IMR-90 (cell line): Measurements from ENCODE around the gene LRRC18. TPM values are rescaled to one million over a fixed set of nuclear protein-coding genes. Genes with fewer than 3 reads are reported as not detected.

ENCODE experiments used
- ATAC-seq: fragments of 200-7000 bp; cut with Tn5 transposase; 2 replicates; pipeline ENCODE4 v1.9.1; 2020; ENCODE audit warnings: low read depth, mild to moderate bottlenecking, moderate library complexity
- BruUV-seq: library from RNA; stranded (reverse); fragments of 400-500 nt; replicated peaks from 2 replicates; lab custom pipeline; 2021; lab: Mats Ljungman, UMichigan
- CTCF ChIA-PET: fragments of 300-600 bp; formaldehyde crosslinking; extraction: SDS; loops from one replicate; lab custom pipeline; 2021; ENCODE audit warnings: antibody characterized with exemption; lab: Yijun Ruan, JAX
- POLR2A ChIA-PET: fragments of 300-600 bp; sonication (Branson Sonifier 250); formaldehyde crosslinking; loops from one replicate; lab custom pipeline; 2022; ENCODE audit warnings: antibody characterized with exemption; ENCODE audit not compliant: unreplicated experiment; lab: Charles Lee
- DNase-seq: peaks from one replicate; pipeline ENCODE4 v3.0.0; 2013
- H2AFZ ChIP-seq: replicated peaks from 2 replicates; pipeline ENCODE3; 2013; ENCODE audit warnings: low read length, mild to moderate bottlenecking; ENCODE audit not compliant: poor library complexity
- H2AK5ac ChIP-seq: 2 replicates; pipeline ENCODE4 v1.6.1; 2013; ENCODE audit warnings: low read depth, low read length, inconsistent platforms
- H2AK9ac ChIP-seq: replicated peaks from 2 replicates; pipeline ENCODE3; 2013; ENCODE audit warnings: mild to moderate bottlenecking, low read depth, low read length, moderate library complexity; ENCODE audit not compliant: poor library complexity
- H2BK120ac ChIP-seq: 2 replicates; pipeline ENCODE4 v1.6.1; 2013; ENCODE audit warnings: low read depth, low read length, inconsistent platforms
- H2BK15ac ChIP-seq: 3 replicates; pipeline ENCODE4 v1.6.1; 2013; ENCODE audit warnings: low read depth, low read length, inconsistent platforms
- H2BK20ac ChIP-seq: 2 replicates; pipeline ENCODE4 v1.6.1; 2013; ENCODE audit warnings: low read depth, mild to moderate bottlenecking, inconsistent platforms, low read length, moderate library complexity
- H2BK5ac ChIP-seq: 2 replicates; pipeline ENCODE4 v1.6.1; 2013; ENCODE audit warnings: mild to moderate bottlenecking, low read depth, low read length, inconsistent platforms; ENCODE audit not compliant: poor library complexity, severe bottlenecking
- H3K14ac ChIP-seq: replicated peaks from 2 replicates; pipeline ENCODE4 v1.6.1; 2013; ENCODE audit warnings: low read depth, low read length, inconsistent platforms
- H3K18ac ChIP-seq: 2 replicates; pipeline ENCODE4 v1.6.1; 2013; ENCODE audit warnings: low read depth, low read length, control low read depth
- H3K23ac ChIP-seq: 2 replicates; pipeline ENCODE4 v1.6.1; 2013; ENCODE audit warnings: low read depth, low read length, inconsistent platforms
- H3K27ac ChIP-seq: 2 replicates; pipeline ENCODE4 v1.5.1; 2013; ENCODE audit warnings: mild to moderate bottlenecking, control low read depth, low read length; ENCODE audit not compliant: insufficient read depth
- H3K27me3 ChIP-seq: 2 replicates; pipeline ENCODE4 v1.6.1; 2013; ENCODE audit warnings: low read length; ENCODE audit not compliant: control insufficient read depth, insufficient read depth
- H3K36me3 ChIP-seq: 2 replicates; pipeline ENCODE4 v1.6.1; 2013; ENCODE audit warnings: low read length, mixed read lengths; ENCODE audit not compliant: control insufficient read depth, insufficient read depth
- H3K4ac ChIP-seq: 2 replicates; pipeline ENCODE4 v1.6.1; 2013; ENCODE audit warnings: low read depth, low read length, inconsistent platforms
- H3K4me1 ChIP-seq: 2 replicates; pipeline ENCODE4 v1.6.1; 2013; ENCODE audit warnings: low read length, mixed read lengths; ENCODE audit not compliant: control insufficient read depth, insufficient read depth
- H3K4me2 ChIP-seq: 2 replicates; pipeline ENCODE4 v1.6.1; 2013; ENCODE audit warnings: low read depth, mild to moderate bottlenecking, control low read depth, low read length, moderate library complexity
- H3K4me3 ChIP-seq: 2 replicates; pipeline ENCODE4 v1.5.1; 2013; ENCODE audit warnings: low read depth, mild to moderate bottlenecking, control low read depth, low read length, moderate library complexity; ENCODE audit not compliant: insufficient read depth
- H3K56ac ChIP-seq: 2 replicates; pipeline ENCODE4 v1.6.1; 2013; ENCODE audit warnings: low read length, inconsistent platforms; ENCODE audit not compliant: insufficient read depth; ENCODE audit errors: extremely low read depth
- H3K79me1 ChIP-seq, 2 experiments: 2 replicates each; pipeline ENCODE4 v1.6.1; 2013; ENCODE audit warnings: low read length in 2 of 2, inconsistent platforms in 1 of 2, low read depth in 1 of 2
- H3K9ac ChIP-seq: 2 replicates; pipeline ENCODE4 v1.6.1; 2013; ENCODE audit warnings: low read depth, low read length, control low read depth
- H3K9me1 ChIP-seq: 2 replicates; pipeline ENCODE4 v1.6.1; 2013; ENCODE audit warnings: low read length, inconsistent platforms; ENCODE audit not compliant: insufficient read depth
- H3K9me3 ChIP-seq: 2 replicates; pipeline ENCODE4 v1.6.1; 2013; ENCODE audit warnings: low read length; ENCODE audit not compliant: control insufficient read depth, insufficient read depth
- H4K20me1 ChIP-seq: 2 replicates; pipeline ENCODE4 v1.6.1; 2013; ENCODE audit warnings: low read length, inconsistent platforms; ENCODE audit not compliant: insufficient read depth
- H4K5ac ChIP-seq: 2 replicates; pipeline ENCODE4 v1.6.1; 2013; ENCODE audit warnings: mild to moderate bottlenecking, low read depth, low read length, control low read depth
- H4K8ac ChIP-seq, 2 experiments: 2 replicates each; pipeline ENCODE4 v1.6.1; 2013; ENCODE audit warnings: low read depth in 2 of 2, low read length in 2 of 2, control low read depth in 1 of 2, inconsistent platforms in 1 of 2
- H4K91ac ChIP-seq: 2 replicates; pipeline ENCODE4 v1.6.1; 2013; ENCODE audit warnings: low read depth, low read length, inconsistent platforms; ENCODE audit not compliant: insufficient read depth
- FOS ChIP-seq: fragments of 150-350 bp; IDR thresholded peaks from 2 replicates; pipeline ENCODE4 v1.6.1; 2016; ENCODE audit warnings: low read depth, low read length
- NFE2L2 ChIP-seq: fragments of 150-350 bp; IDR thresholded peaks from 2 replicates; pipeline ENCODE4 v1.6.1; 2016; ENCODE audit warnings: low read depth, mild to moderate bottlenecking, low read length
- WGBS, 2 experiments: methylation state at CpG; one replicate each; pipeline versions ENCODE4 v1.1.5 to v1.1.7; 2013; ENCODE audit warnings: missing lambda C conversion rate in 2 of 2; ENCODE audit not compliant: insufficient read length in 1 of 2; ENCODE audit errors: extremely low coverage in 2 of 2; 5-methylcytosine and 5-hydroxymethylcytosine counted together
- dilution Hi-C: fragments of 300-500 bp; cut with HindIII; formaldehyde crosslinking; loops from one replicate; pipeline ENCODE4 v1.14.3; 2018; ENCODE audit warnings: low sequenced_read_pairs; ENCODE audit not compliant: unreplicated experiment
- in situ Hi-C: fragments of 300-500 bp; cut with MboI; formaldehyde crosslinking; loops from 3 replicates; pipeline ENCODE4 v1.14.3; 2019; ENCODE audit warnings: low sequenced_read_pairs, inconsistent platforms, mixed read lengths
- intact Hi-C: fragments of 100-400 bp; cut with micrococcal nuclease; formaldehyde crosslinking; loops from 2 replicates; pipeline ENCODE4 v1.10.0; 2022
- polyA plus RNA-seq, 3 experiments: library from polyadenylated mRNA; depleted of rRNA; stranded (reverse); fragments of >200 nt; gene quantifications; 2 replicates each; pipeline ENCODE4 v1.2.3, GENCODE V29; 2012; ENCODE audit warnings: low replicate concordance in 1 of 3
- total RNA-seq: library from RNA; depleted of rRNA; stranded (reverse); fragments of >200 nt; gene quantifications from 2 replicates; pipeline ENCODE4 v1.2.3, GENCODE V29; 2012

Gene LRRC18
- total and polyA plus RNA-seq, 2 of the 4 experiments (the other 2 are of a cell fraction) = not detected

DNA sequence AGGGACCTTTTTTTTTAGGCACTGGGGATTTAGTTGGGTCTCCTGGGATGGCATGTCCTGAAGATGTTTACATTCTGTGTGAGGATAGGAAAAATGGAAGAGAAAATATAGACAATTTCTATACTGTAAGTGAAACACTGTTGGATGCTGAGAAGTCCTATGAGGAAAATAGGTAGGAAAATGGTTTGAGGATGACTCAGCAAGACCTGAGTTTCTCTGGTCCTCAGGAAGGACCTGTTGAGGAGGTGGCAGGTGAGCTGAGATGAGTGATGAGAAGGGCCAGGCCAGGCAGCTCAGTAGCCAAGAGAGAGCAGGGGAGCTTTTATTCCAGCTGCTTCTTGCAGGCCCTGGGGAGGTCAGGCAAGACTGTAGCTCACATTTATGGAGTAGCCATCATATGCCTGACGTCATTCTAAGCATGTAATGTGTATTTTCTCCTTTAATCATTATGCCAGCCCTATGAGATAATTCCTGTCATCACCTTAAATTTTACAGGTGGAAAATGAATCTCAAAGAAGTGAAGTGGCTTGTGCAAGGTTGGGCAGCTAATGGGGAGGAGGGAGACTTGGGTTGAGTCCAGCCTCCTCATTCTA is 19.1 kb upstream of the LRRC18 start:
- in situ Hi-C loops (no loop called here), dilution Hi-C loops (no loop called here)

More for the DNA sequence above, 19.1 kb upstream of the LRRC18 start:
- Histone ChIP-seq H2AFZ (no peak overlapping the region), H4K5ac (no peak overlapping the region), H4K8ac (no peak overlapping the region), H3K56ac (no peak overlapping the region), H3K4me1 (no peaks in the 10 kb centered on the region), H2AK9ac (no peak overlapping the region), H2BK20ac (no peak overlapping the region), H2BK120ac (no peak overlapping the region), H3K27ac (no peak overlapping the region), H3K4me3 (no peak overlapping the region), H2BK15ac (no peak overlapping the region), H3K9me3 (no peaks in the 10 kb centered on the region), H3K9me1 (no peaks in the 10 kb centered on the region), H2AK5ac (no peak overlapping the region), H3K18ac (no peak overlapping the region), H4K20me1 (no peaks in the 10 kb centered on the region), H3K23ac (no peak overlapping the region), H3K36me3 (no peaks in the 10 kb centered on the region), H2BK5ac (no peak overlapping the region), H3K9ac (no peak overlapping the region), H3K27me3 (peaks cover 10% of the 10 kb centered on the region), H4K91ac (no peak overlapping the region), H3K79me1 (no peaks in the 10 kb centered on the region), H3K14ac (no peak overlapping the region), H3K4ac (no peak overlapping the region), H3K4me2 (no peak overlapping the region)
- DNase-seq (no peak), ATAC-seq (no peak)
- no TSS peak for BruUV-seq
- CTCF ChIA-PET = interaction anchor here (0.6 kb wide), 1 partner anchor 366 kb away, joined by 3 read pairs; no protein-coding TSS in a partner anchor
- WGBS, 2 experiments = no CpG with 5 or more reads among the region's 1 CpG
- intact Hi-C loops = no loop called here
- POLR2A ChIA-PET = no interaction called here
- peak; percentile 58 for TF ChIP-seq NFE2L2
- no peak for TF ChIP-seq FOS
